Activated CD8-positive, alpha-beta T cell treated with anti-CD3 and anti-CD28 coated beads, Interleukin-2, amount 10 ng/mL, durations not matched to agents 7 days and 5 days (primary cell): ENCODE data around the gene ZNF629. TPM values are rescaled to one million over a fixed set of nuclear protein-coding genes. Genes with fewer than 3 reads are reported as not detected.

Experiments used
- total RNA-seq, 2 experiments: library from RNA; stranded (reverse); gene quantifications; one replicate each; pipeline ENCODE4 v1.2.3, GENCODE V29; 2021

The ZNF629 gene
- total RNA-seq, 2 experiments from 2014 or later: 1.7 to 1.9 TPM

Other genes with a start within 250 kb of the ZNF629 start
- gene ZNF764, start 228.8 kb downstream of the ZNF629 start, total RNA-seq: 10 to 100 TPM; 15.2 to 15.4 TPM
- 10 to 100 TPM; 12.5 to 13.4 TPM for gene ZNF688, start 215.5 kb downstream of the ZNF629 start, total RNA-seq
- 10 to 100 TPM; 11.7 to 13.7 TPM for gene ZNF785, start 201.5 kb downstream of the ZNF629 start, total RNA-seq
- gene ZNF689, start 176.8 kb downstream of the ZNF629 start, total RNA-seq: 10 to 100 TPM; 12.0 to 13.4 TPM
- 10 to 100 TPM; 87.6 to 91.4 TPM for gene PRR14, start 136.2 kb downstream of the ZNF629 start, total RNA-seq
- 100 to 1,000 TPM in 1 of 2 experiments, 10 to 100 TPM in 1; 85.2 to 100 TPM for gene FBRS, start 128.8 kb downstream of the ZNF629 start, total RNA-seq
- gene SRCAP, start 88.0 kb downstream of the ZNF629 start, total RNA-seq: 10 to 100 TPM; 75.2 to 76.0 TPM
- gene PHKG2, start 38.8 kb downstream of the ZNF629 start, total RNA-seq: 10 to 100 TPM; 42.1 to 43.7 TPM
- 1 to 10 TPM; 4.4 to 4.8 TPM for gene CFAP119, start 25.1 kb downstream of the ZNF629 start, total RNA-seq
- 100 to 1,000 TPM; 100 to 102 TPM for gene RNF40, start 24.9 kb downstream of the ZNF629 start, total RNA-seq
- gene BCL7C, start 106.9 kb upstream of the ZNF629 start, total RNA-seq: 10 to 100 TPM; 30.3 to 34.5 TPM
- gene CTF1, start 109.4 kb upstream of the ZNF629 start, total RNA-seq: under 1 TPM; 0.23 to 0.34 TPM
- 10 to 100 TPM; 22.7 to 23.1 TPM for gene FBXL19, start 136.4 kb upstream of the ZNF629 start, total RNA-seq
- gene ORAI3, start 161.9 kb upstream of the ZNF629 start, total RNA-seq: 10 to 100 TPM; 21.4 to 23.1 TPM
- gene SETD1A, start 170.5 kb upstream of the ZNF629 start, total RNA-seq: 10 to 100 TPM; 25.6 to 28.4 TPM
- 1 to 10 TPM; 6.3 to 7.8 TPM for gene HSD3B7, start 198.0 kb upstream of the ZNF629 start, total RNA-seq
- 1 to 10 TPM; 1.7 to 2.2 TPM for gene STX1B, start 223.4 kb upstream of the ZNF629 start, total RNA-seq
- gene STX4, start 246.4 kb upstream of the ZNF629 start, total RNA-seq: 10 to 100 TPM; 46.4 to 53.5 TPM